HFFc6 (cell line): ENCODE data around the gene KLHL25. TPM values are rescaled to one million over a fixed set of nuclear protein-coding genes. Genes with fewer than 3 reads are reported as not detected.

Experiments used
- DNase-seq: peaks from one replicate; pipeline ENCODE4 v3.0.0-alpha.2; 2018
- H3K27ac Mint-ChIP-seq: 2 replicates; pipeline ENCODE4 v1.8.0; 2020; ENCODE audit warnings: mild to moderate bottlenecking, mixed read lengths
- H3K27me3 Mint-ChIP-seq: 2 replicates; pipeline ENCODE4 v1.8.0; 2021; ENCODE audit warnings: mild to moderate bottlenecking, moderate library complexity, mixed read lengths; ENCODE audit not compliant: insufficient read depth
- H3K36me3 Mint-ChIP-seq: 2 replicates; pipeline ENCODE4 v1.8.0; 2021; ENCODE audit warnings: low read depth, mixed read lengths
- H3K4me1 Mint-ChIP-seq: 2 replicates; pipeline ENCODE4 v1.8.0; 2020; ENCODE audit warnings: low read depth, mixed read lengths
- H3K4me3 Mint-ChIP-seq: 2 replicates; pipeline ENCODE4 v1.8.0; 2020; ENCODE audit warnings: mild to moderate bottlenecking, moderate library complexity, mixed read lengths
- H3K9me3 Mint-ChIP-seq: 2 replicates; pipeline ENCODE4 v1.8.0; 2020; ENCODE audit warnings: mild to moderate bottlenecking, mixed read lengths
- CTCF ChIP-seq: fragments of 200-600 bp; sonication (generic); IDR thresholded peaks from 2 replicates; pipeline ENCODE4 v1.5.0; 2021; ENCODE audit warnings: antibody characterized with exemption, mild to moderate bottlenecking
- total RNA-seq, 6 experiments: library from RNA; stranded (reverse); fragmentation: NEBNext Ultra II Directional; extraction: Animal tissue kit (Norgen Biotek cat#: 25700); gene quantifications; 2 replicates in 1 of 6; 3 replicates in 5 of 6; pipeline ENCODE4 v1.2.3, GENCODE V29; 2021

KLHL25 gene
- total RNA-seq, 6 experiments from 2014 or later, result 2.2 to 3.2 (median 2.5) TPM

- Mint-ChIP-seq H3K36me3 (no peaks in the 10 kb centered on the region), H3K4me1 (no peaks in the 10 kb centered on the region), H3K9me3 (no peaks in the 10 kb centered on the region), H3K27me3 (peaks cover 18% of the 10 kb centered on the region), H3K4me3 (no peak overlapping the region), H3K27ac (no peak overlapping the region)
- DNase-seq, result no peak
- TF ChIP-seq CTCF, result no peak
Observed at GRCh38 chr15:85821545-85821944, 26.8 kb upstream of the KLHL25 start.

GRCh38 chr15:85819938-85820337 lies 25.2 kb upstream of the KLHL25 start:
- no peak for DNase-seq
- Mint-ChIP-seq H3K4me3 (no peak overlapping the region), H3K27ac (no peak overlapping the region), H3K36me3 (no peaks in the 10 kb centered on the region), H3K27me3 (peaks cover 13% of the 10 kb centered on the region), H3K4me1 (no peaks in the 10 kb centered on the region), H3K9me3 (no peaks in the 10 kb centered on the region)
- TF ChIP-seq CTCF, result no peak

GRCh38 chr15:85813234-85813633 lies 18.5 kb upstream of the KLHL25 start:
- H3K4me3 Mint-ChIP-seq, result no peak overlapping the region
- DNase-seq, result no peak
- no peak overlapping the region for H3K27ac Mint-ChIP-seq
- no peaks in the 10 kb centered on the region for H3K36me3 Mint-ChIP-seq
- peaks cover 3% of the 10 kb centered on the region for H3K27me3 Mint-ChIP-seq
- TF ChIP-seq CTCF, result no peak
- no peaks in the 10 kb centered on the region for H3K9me3 Mint-ChIP-seq
- no peaks in the 10 kb centered on the region for H3K4me1 Mint-ChIP-seq

- no peaks in the 10 kb centered on the region for H3K27me3 Mint-ChIP-seq
- no peak overlapping the region for H3K27ac Mint-ChIP-seq
- no peak for DNase-seq
- no peak overlapping the region for H3K4me3 Mint-ChIP-seq
- TF ChIP-seq CTCF, result no peak
- H3K36me3 Mint-ChIP-seq, result no peaks in the 10 kb centered on the region
- H3K4me1 Mint-ChIP-seq, result peaks cover 3% of the 10 kb centered on the region; the same call in 1 of the 2 replicates
- H3K9me3 Mint-ChIP-seq, result no peaks in the 10 kb centered on the region
Observed at GRCh38 chr15:85810075-85810474, 15.3 kb upstream of the KLHL25 start.

GRCh38 chr15:85805420-85805819 lies 10.7 kb upstream of the KLHL25 start:
- Mint-ChIP-seq H3K4me3 (no peak overlapping the region), H3K9me3 (no peaks in the 10 kb centered on the region), H3K27me3 (no peaks in the 10 kb centered on the region), H3K4me1 (peaks cover 10% of the 10 kb centered on the region), H3K27ac (no peak overlapping the region), H3K36me3 (no peaks in the 10 kb centered on the region)
- TF ChIP-seq CTCF, result no peak
- DNase-seq, result no peak
